GM21576 (cell line): ENCODE data around the gene ITM2C.

Source experiments
- ATAC-seq: cut with Tn5 transposase; IDR thresholded peaks from one replicate; pipeline ENCODE4 v1.9.1; 2021; ENCODE audit warnings: mild to moderate bottlenecking, moderate library complexity; ENCODE audit not compliant: unreplicated experiment

Gene ITM2C

DNA sequence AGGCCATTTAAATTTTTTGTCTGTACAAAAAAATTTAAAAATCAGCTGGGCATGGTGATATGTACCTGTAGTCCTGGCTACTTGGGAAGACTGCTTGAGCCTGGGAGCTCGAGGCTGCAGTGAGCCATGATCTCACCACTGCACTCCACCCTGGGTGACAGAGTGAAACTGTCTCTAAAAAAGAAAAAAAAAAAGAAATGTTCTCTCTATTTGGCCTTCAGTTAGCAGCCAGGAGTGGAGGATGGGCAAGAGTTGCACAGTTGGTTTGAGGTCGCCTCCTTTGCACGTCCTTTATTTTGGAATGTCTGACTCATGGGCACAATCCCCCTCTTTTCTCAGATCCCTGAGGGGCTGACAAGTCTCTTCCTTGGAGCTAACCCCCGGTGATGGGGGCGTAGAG lies 26.3 kb downstream of the ITM2C start:
- ATAC-seq = no peak

DNA sequence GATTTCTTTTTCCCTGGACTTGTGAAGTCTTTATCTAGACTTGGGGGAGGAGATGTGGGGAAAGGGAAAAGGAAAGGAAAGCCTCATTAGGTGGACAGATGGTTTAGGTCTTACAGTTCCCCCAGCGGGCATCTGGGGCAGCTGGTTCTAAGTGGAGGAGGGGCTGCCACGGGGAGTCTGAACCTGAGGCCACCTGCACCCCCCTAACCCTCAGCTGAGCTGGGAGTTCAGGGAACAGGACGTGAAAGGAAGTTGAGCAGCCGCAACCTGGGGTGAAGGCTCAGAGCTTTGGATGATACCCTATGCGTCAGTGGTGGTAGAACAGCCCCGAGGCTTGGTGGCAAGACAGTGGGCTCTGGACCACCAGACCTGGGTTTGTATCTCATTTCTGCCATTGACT lies 26.8 kb downstream of the ITM2C start:
- no peak for ATAC-seq

DNA sequence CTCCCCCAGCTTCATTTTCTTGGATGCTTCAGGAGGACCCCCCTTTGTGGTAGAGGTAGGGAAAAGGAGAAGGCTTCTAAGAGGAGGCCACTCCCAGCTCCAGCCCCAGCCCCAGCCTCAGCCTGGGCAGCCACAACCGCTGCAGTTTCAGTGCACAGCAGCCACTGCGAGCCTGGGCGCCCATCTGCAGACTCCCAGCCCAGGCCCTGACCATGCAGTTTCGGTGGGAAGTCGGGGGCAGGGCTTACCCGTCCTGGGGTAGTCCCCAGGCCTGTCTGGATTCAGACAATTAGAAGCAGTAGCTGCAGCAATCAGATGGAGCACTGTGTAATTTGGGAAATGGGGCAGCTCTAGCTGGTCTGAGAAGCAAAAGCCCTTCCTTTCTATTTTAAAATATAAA lies 28.6 kb downstream of the ITM2C start:
- ATAC-seq = peak; percentile 68

DNA sequence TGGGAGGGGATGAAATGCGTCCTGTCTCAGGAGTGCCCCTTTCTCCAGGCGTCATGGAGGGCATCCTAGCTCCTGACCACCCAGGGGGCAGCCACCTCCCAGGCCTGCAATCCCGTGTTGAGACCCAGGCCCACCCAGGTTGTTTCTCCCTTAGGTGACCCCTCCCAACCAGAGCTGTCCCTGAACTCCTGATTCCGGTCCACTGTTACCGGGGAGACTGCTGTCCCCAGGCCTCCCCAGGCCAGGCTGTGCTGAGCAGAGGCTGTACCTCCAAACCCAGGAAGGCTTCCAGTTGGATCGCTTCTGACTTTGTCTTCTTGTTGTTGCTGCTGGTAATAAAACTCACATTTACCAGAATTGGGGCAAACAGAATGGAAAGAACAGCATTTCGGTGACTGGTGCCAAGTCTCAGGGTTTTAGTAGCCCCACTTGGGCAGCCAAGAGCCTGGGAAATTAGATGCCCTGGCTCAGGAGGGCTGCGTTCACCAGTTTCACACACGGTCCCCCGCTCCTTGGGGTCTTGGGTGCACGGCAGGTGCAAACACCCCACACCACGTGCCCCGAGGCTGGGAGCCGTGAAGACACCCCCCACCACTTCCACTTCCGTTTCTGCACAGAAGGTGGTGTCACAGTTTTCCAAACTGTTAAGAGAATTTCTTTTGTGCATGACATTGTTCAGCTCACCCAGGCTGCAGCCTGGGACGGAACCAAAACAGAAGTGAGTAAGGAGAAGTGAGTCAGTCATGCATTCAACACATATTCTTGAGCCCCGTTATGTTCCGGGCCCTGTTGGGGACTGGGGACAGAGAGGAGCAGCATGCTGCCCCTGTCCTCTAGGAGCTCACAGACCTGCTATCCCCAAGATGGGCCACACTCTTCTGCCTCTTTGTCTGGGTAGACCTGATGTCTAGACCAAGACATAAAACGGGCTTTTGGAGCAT lies 29.4 kb downstream of the ITM2C start:
- peak; percentile 43 for ATAC-seq

DNA sequence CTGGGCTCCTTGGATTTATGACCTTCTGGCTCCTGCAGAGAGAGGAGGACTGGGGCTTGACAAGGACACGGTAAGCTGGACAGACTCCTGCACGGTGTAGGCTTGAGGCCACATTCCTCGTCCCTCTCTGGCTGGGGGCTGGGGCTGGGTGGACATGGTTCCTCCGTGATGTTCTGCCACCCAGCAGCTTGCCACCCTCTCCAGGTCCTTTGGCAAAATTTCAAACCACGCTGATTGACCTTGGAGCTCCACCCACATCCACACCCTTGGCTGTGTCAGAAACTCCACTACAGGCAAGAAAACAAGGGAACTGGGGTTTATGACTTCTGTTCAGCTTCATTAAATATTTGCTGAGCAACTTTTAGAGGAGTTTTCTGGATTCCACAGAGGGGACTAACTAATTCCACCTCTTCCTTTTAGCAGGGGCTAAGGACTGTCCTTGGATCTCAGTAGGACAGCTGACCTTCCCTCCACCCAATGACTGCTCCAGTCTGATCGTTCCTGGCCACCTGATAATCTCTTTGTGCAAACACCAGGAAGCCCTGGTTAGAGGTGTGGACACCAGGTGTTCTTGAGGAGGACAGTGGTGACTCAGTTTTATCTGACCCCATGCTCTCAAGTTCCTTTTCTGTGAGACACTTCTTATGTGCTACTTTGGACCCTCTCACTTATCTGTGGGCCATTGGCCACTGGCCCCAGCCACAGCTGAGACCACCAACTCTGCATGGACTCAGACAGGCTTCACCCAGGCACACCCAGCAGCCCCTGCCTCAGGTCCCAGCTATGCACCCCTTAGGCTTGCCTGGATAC lies 31.0 kb downstream of the ITM2C start:
- ATAC-seq = no peak

DNA sequence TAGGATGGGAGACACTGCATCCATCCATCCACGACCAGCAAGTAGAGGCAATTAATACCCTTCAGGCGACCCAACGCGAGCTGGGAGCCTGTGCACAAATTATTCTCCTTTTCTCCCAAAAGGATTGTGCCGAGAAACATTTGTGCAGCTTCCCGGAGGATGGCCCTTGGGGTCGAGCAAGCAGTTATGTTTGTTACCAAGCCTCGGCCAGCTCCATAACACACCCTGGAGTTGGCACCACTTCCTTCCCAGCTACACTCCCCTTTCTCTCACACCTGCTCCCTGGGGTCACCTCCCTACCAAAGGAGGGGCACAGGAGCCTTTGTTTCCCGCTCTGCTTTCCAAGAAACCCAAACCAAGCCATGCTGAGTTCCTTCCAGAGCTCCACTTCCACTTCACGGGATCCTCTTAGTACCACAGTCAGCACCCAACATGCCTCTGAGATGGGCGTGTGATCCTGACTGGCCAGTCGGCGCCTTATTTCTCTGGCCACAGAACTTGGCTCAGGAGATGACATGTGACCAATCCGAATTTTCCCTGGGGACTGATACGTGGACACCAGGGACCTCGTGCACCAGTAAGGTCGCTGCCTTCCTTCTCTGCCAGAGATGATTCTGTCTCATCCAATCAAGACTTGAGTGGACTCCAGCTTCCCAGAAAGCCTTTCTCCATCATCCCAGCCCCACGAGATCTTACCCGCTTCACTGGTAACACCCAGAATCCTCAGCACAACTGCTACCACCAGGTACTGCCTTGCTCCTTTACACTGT lies 31.8 kb downstream of the ITM2C start:
- ATAC-seq = no peak

DNA sequence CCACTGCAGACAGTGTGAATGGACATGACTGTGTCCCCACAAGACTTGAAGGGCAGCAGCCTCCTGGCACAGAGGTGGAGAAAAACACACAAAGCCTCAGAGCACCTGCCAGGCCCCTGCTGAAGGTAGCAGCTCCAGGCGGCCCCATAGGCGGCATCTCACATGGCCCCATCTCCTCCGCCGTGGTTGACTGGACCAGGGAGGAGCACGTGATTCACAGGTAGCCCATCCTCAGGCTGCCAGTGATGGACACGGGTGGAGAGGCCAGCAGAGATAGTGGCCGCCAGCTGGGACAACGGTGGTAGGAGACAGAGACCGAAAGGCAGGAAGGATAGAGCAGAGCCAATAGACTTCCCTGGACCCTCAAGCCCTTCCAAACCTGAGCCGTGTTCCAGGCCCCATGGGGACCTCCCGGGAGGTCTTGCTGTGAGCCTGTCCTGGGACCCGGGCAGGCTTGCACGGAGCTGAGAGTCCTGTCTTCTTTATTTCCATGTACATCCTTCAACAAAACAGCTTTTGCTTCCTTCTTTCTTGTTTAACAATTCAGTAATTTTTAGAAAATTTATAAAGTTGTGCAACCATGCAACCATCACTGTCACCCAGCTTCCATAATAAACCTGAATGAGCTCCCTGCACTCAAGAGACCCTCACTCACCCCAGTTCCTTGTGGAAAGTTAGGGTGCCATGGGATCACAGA lies 33.4 kb downstream of the ITM2C start:
- no peak for ATAC-seq

DNA sequence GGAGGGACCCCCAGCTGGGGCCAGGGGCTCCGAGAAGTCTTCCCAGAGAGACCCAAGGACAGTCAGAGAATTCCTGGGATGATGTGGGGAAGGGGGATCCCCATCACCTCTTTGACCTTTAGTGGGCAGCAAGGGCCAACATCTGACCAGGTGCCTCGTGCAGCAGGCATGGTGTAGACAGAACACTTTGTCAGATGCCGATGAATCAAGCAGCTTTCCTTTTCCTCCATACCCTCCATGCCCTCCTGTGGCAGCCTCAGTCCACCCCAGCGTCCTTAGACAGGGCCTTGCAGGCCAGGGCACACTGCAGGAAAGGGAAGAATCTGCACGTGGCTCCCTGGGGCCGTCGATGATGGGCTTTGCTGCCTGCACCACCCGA lies 34.0 kb downstream of the ITM2C start:
- no peak for ATAC-seq

DNA sequence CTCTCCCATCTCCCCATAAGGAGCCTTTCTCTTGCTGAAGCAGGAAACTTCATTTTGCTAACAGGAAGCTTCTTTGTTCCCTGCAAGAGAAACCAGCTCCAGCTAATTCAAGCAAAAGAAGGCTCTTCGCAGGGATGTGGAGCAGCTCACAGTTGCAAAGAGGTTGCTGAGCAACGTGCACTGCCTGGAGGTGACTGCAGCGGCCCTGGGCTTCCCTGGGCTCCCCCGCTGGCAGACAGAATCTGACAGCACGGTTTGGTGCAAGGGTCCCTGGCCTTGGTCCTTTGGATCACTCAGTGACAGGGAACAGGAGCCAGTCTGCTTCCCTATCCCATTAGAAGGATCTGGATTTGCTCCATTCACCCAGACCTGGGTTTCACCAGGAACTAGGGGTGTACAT lies 34.5 kb downstream of the ITM2C start:
- ATAC-seq = no peak

DNA sequence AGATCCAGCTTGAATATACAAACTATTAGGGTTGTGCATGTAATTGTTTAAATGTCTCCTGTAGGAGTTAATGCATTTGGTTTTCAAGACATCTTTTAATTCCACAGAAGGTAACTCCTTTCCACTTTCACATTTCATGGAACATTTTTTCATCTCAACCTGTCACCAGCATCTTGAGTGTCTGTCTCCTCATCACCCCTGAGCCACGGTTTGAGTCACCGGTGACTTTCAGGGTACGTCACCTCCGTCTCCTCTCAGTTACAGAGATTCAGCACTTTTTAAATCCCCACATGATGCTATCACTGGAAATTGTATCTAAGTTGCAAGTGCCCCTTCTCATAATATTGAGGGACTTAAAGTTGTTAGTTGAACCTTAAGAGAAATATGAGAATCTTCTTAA lies 35.0 kb downstream of the ITM2C start:
- no peak for ATAC-seq

DNA sequence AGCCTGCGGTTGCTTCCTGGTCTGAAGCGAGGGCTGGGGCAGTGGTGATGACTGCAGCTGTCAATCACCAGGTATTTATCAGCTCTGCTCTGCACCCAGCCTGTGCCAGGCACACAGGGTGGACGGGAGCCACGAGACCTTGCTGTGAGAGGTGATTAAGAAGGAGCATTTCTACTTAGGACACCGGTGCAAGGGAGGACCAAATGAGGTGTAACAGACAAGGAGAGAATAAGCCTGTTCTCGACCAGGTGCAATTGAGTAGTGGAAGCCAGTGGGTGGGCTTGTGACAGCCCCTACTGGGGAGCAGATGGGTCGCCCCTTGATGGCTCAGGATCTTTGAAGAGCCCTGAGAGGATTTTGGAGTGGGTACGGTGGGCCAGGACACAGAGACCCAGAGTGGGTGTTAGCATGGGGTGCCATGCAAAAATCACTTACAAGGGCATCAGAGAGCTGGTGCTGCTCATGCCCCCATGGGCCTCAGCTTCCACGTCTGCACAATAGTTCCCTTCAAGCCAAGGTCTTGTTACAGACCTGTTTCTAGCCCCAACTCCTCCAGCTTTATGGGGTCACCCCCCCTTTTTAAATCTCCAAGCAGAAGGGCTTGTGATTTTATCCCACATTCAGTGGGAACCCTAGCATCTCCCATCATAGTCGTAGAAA lies 35.7 kb downstream of the ITM2C start:
- ATAC-seq = no peak

DNA sequence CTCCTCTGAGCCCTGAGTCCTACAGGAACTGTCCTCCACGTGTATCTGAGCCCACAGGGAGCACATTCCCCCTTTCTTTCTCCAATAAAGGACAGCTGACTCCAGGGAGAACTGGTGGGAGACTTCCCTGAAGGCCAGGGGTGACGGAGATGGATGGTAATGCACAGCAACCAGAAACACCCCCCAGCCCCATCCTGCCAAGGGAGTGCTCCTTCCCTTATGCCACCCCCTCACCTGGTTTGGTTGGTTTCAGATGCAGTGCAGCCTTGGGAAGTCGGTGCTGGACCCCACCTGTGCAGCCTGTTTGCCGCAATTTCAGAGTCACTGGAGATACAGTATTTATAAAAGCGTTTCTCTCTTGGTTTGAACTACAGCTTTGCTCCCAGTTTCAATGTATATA lies 36.3 kb downstream of the ITM2C start:
- ATAC-seq = no peak

DNA sequence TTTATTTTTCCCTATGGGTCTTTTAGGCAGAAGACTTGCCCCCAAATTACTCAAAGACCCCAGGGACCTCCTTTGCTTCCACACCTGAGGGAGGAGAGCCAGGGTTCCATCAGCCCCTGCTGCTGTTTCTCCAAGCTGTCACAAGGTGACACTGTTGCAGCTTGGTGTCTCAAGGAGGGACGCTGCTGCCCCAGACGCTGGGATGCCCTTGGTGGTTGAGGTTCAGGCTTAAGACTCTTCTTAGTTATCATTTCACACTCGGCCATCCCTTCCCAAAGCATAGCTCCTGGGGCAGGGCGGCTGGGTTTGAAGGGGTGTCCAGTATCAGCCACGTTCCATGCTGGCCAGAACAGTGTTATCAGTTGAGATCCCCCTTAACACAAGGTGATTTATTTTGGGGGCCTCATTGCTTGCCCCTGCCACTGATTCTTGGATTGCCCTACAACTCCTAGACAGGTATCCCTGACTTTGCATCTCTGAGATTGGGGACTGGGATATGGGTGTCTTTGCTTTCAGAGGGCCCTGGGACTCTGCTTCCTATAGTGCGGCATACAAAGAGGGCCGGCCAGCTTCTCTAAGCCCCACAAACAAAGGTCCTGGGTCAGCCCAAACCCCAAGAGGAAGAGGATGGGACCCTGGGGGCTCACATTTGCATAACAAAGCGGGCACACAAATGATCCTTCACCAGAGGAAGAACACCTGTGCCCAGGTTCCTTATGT lies 37.6 kb downstream of the ITM2C start:
- ATAC-seq = peak; percentile 71

DNA sequence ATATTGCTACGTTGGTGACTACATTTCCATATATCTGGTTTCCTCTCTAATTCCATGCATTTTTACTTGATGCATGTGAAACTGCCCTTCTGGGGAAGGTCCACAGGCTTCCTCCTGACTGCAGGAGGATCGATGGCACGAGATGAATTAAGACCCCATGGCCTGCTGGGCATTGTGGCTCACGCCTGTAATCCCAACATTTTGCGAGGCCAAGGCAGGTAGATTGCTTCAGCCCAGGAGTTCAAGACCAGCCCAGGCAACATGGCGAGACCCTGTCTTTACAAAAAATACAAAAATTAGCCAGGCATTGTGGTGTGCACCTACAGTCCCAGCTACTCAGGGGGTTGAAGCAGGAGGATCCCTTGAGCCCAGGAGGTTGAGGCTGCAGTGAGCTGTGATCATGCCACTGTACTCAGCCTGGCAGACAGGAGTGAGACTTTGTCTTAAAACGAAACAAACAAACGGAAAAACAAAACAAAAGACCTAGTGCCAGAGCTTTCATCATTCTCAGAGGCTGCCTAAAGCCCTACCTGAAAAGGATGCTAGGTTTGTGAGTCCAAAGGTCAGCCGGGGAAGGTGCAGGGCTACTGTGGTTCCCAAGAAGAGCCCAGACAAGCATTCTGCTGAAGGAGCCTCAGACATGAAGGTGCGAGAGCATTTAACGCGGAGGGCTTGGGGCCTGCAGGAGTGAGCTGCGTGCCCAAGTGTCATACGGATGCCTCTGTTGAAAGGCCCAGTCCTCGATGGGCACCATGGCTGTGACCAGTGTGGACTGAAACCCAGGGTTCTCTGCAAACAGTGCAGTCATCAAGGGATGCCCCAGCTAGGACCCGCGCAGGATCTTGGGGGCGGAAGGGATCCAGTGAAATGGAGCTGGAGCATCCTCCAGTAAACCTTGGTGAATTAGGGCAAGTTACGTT lies 38.7 kb downstream of the ITM2C start:
- no peak for ATAC-seq

DNA sequence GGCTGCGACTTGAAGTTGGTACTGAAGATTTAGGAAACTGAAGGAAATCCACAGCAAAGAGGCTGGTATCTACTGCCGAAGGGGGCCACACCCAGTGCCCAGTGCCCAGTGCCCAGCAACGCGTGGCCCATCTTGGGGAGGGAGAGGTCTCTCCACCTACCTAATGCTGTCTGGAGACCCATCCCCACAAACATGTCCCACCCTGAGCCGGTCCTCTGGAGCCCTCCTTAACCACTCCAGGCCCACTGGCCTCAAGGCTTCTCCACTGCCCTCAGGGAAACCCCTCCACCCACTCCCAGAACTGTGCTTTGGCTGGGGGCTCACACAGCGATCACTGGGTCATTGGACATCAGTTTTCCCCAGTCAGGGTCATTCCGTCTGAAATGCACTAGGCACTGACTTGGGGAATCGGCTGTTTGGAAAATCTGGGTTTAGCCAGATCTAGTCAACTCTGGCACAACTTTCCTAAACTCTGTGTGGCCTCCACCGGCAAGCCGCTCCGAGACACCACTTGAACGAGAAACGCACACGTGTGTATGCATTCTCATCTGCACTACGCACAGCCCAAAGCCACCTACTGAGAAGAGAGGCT lies 40.2 kb downstream of the ITM2C start:
- ATAC-seq = no peak

DNA sequence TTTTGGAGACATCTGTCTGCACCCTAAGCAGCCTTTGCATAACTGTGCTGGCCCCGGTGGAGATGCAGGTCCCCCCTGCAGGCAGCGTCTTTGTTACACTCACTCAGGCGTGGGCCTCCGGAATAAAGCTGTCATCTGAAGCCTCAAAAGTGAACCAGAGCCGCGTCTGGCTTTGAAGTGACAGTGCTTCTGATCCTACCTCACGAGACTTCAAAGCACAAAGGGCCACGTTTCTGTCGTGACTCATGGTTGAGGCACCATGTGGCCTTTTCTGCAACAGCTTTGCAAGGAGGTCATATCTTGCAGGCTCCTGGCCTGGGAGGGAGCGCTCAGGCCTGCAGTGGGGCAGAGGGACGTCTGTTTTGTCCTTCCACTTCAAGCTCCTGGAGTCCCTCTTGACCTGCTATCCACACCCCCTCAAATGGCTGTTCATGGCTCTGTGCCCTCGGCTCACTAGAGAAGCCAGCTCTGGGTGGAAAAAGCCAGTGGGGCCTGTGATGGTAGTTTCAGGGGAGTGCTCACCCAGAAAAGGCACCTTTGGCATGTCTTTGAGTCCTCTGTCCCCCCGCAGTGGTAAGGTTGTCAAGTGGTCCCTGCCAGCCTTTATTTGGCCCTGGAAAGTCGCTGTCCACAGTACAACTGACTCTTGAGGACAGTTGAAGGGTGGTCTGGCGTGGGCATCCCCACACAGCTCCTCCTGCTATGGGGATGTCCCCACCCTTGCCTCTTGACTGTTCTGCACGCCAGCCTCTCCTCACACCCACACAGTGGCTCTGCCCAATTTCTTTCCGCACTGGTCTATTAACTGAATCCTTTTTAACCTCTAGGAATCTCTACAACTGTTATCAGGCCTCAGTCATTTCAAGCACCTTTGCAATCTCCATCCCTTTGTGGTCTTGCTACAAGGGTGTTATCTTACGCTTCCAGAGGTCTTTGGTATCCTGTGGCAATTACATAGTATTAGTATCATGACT lies 41.0 kb downstream of the ITM2C start:
- no peak for ATAC-seq
